GM18520 (cell line): ENCODE results near the gene EEPD1.
"Not testable (repeated sequence)": the region's sequence is repeated elsewhere in the genome, so short reads cannot be mapped to it uniquely, and the experiment has no call there.

ENCODE experiments used
- ATAC-seq: cut with Tn5 transposase; IDR thresholded peaks from one replicate; pipeline ENCODE4 v1.9.1; 2021; ENCODE audit not compliant: unreplicated experiment

Gene EEPD1

GRCh38 chr7:36313607-36314006, 160.6 kb downstream of the EEPD1 start:
- ATAC-seq: no peak

- ATAC-seq: no peak
Observed at GRCh38 chr7:36314491-36314890, 161.4 kb downstream of the EEPD1 start.

- no peak for ATAC-seq
Observed at GRCh38 chr7:36315309-36315944, 162.4 kb downstream of the EEPD1 start.

GRCh38 chr7:36316319-36316718, 163.3 kb downstream of the EEPD1 start:
- no peak for ATAC-seq

GRCh38 chr7:36317276-36317675, 164.2 kb downstream of the EEPD1 start:
- no peak for ATAC-seq

- ATAC-seq: no peak
Observed at GRCh38 chr7:36318116-36318515, 165.1 kb downstream of the EEPD1 start.

- not testable (repeated sequence) for ATAC-seq
Observed at GRCh38 chr7:36321284-36321683, 168.2 kb downstream of the EEPD1 start.

GRCh38 chr7:36336390-36336789, 183.3 kb downstream of the EEPD1 start:
- no peak for ATAC-seq

- ATAC-seq: no peak
Observed at GRCh38 chr7:36338256-36338655, 185.2 kb downstream of the EEPD1 start.

- no peak for ATAC-seq
Observed at GRCh38 chr7:36343548-36343947, 190.5 kb downstream of the EEPD1 start.

- ATAC-seq: no peak
Observed at GRCh38 chr7:36344622-36345021, 191.6 kb downstream of the EEPD1 start.

GRCh38 chr7:36346260-36346831, 193.3 kb downstream of the EEPD1 start:
- no peak for ATAC-seq

- no peak for ATAC-seq
Observed at GRCh38 chr7:36348256-36348655, 195.2 kb downstream of the EEPD1 start.

- ATAC-seq: no peak
Observed at GRCh38 chr7:36348771-36349170, 195.7 kb downstream of the EEPD1 start.

GRCh38 chr7:36349626-36350025, 196.6 kb downstream of the EEPD1 start:
- ATAC-seq: no peak
